Measurements from ENCODE around the gene UPF1.
"Not testable (repeated sequence)": the region's sequence is repeated elsewhere in the genome, so short reads cannot be mapped to it uniquely, and the experiment has no call there.

UPF1 gene

GRCh38 chr19:18899624-18900560, 68.1 kb downstream of the UPF1 start:
- no peak for DNase-seq (ENCODE audit: extremely low spot score)
- TF ChIP-seq FOXK2 (IDR thresholded peaks at IDR 0.05) (no peak), CTBP1 (IDR thresholded peaks at IDR 0.05; ENCODE audit: borderline replicate concordance) (no peak), ARNT (IDR thresholded peaks at IDR 0.05) (no peak)
- ChIA-PET CTCF (no interaction called here), POLR2A (no interaction called here)

- ChIA-PET CTCF (no interaction called here), POLR2A (no interaction called here)
- DNase-seq (ENCODE audit: extremely low spot score): no peak
- TF ChIP-seq TARDBP (IDR thresholded peaks at IDR 0.05) (no peak), NFRKB (IDR thresholded peaks at IDR 0.05) (no peak), FOXM1 (IDR thresholded peaks at IDR 0.05; ENCODE audit: borderline replicate concordance) (no peak), CTBP1 (IDR thresholded peaks at IDR 0.05; ENCODE audit: borderline replicate concordance) (no peak), PKNOX1 (IDR thresholded peaks at IDR 0.05) (no peak), FOXK2 (IDR thresholded peaks at IDR 0.05) (no peak), BHLHE40 (IDR thresholded peaks at IDR 0.05; ENCODE audit: borderline replicate concordance) (no peak), ARNT (IDR thresholded peaks at IDR 0.05) (no peak), LEF1 (IDR thresholded peaks at IDR 0.05; ENCODE audit: borderline replicate concordance) (no peak), HDGF (IDR thresholded peaks at IDR 0.05; ENCODE audit: borderline replicate concordance) (no peak), ELF4 (IDR thresholded peaks at IDR 0.05) (no peak)
Measured at GRCh38 chr19:18900700-18901481, 69.1 kb downstream of the UPF1 start.

- ChIA-PET CTCF (interaction anchor here (0.6 kb wide), 1 partner anchor 30 kb away, joined by 3 read pairs; no protein-coding TSS in a partner anchor), POLR2A (no interaction called here)
- no peak for DNase-seq (ENCODE audit: extremely low spot score)
- no peak for TF ChIP-seq NFRKB (IDR thresholded peaks at IDR 0.05)
- TF ChIP-seq SUZ12 (IDR thresholded peaks at IDR 0.05): no peak
- no peak for TF ChIP-seq FOXK2 (IDR thresholded peaks at IDR 0.05)
- no peak for TF ChIP-seq ARNT (IDR thresholded peaks at IDR 0.05)
- no peak for TF ChIP-seq ZNF384 (IDR thresholded peaks at IDR 0.05)
- no peak for TF ChIP-seq FOXM1 (IDR thresholded peaks at IDR 0.05; ENCODE audit: borderline replicate concordance)
- no peak for TF ChIP-seq L3MBTL2 (conservative IDR thresholded peaks at IDR 0.05)
- no peak for TF ChIP-seq SP1 (IDR thresholded peaks at IDR 0.05)
- TF ChIP-seq PKNOX1 (IDR thresholded peaks at IDR 0.05): no peak
- no peak for TF ChIP-seq CTBP1 (IDR thresholded peaks at IDR 0.05; ENCODE audit: borderline replicate concordance)
- TF ChIP-seq FOXA1 (IDR thresholded peaks at IDR 0.05): no peak
- no peak for TF ChIP-seq HDGF (IDR thresholded peaks at IDR 0.05; ENCODE audit: borderline replicate concordance)
- TF ChIP-seq TARDBP (IDR thresholded peaks at IDR 0.05): no peak
- no peak for TF ChIP-seq BHLHE40 (IDR thresholded peaks at IDR 0.05; ENCODE audit: borderline replicate concordance)
- no peak for TF ChIP-seq LEF1 (IDR thresholded peaks at IDR 0.05; ENCODE audit: borderline replicate concordance)
- TF ChIP-seq ELF4 (IDR thresholded peaks at IDR 0.05): no peak
Measured at GRCh38 chr19:18901491-18901890, 69.7 kb downstream of the UPF1 start.

- CTCF ChIA-PET: not testable (repeated sequence)
- POLR2A ChIA-PET: interaction anchor here (1.0 kb wide), 1 partner anchor 13 kb away, joined by 3 read pairs; no protein-coding TSS in a partner anchor
Measured at GRCh38 chr19:18902519-18902918, 70.8 kb downstream of the UPF1 start.

GRCh38 chr19:18903156-18904037, 71.6 kb downstream of the UPF1 start:
- ChIA-PET CTCF (no interaction called here), POLR2A (interaction anchor here (1.0 kb wide), 1 partner anchor 12 kb away, joined by 3 read pairs; no protein-coding TSS in a partner anchor)
- DNase-seq (ENCODE audit: extremely low spot score): no peak
- TF ChIP-seq ARNT (IDR thresholded peaks at IDR 0.05) (no peak), NFRKB (IDR thresholded peaks at IDR 0.05) (no peak), BHLHE40 (IDR thresholded peaks at IDR 0.05; ENCODE audit: borderline replicate concordance) (no peak), SUZ12 (IDR thresholded peaks at IDR 0.05) (no peak), FOXK2 (IDR thresholded peaks at IDR 0.05) (no peak), FOXM1 (IDR thresholded peaks at IDR 0.05; ENCODE audit: borderline replicate concordance) (no peak), L3MBTL2 (conservative IDR thresholded peaks at IDR 0.05) (no peak), LEF1 (IDR thresholded peaks at IDR 0.05; ENCODE audit: borderline replicate concordance) (no peak), PKNOX1 (IDR thresholded peaks at IDR 0.05) (no peak), FOXA1 (IDR thresholded peaks at IDR 0.05) (no peak), CTBP1 (IDR thresholded peaks at IDR 0.05; ENCODE audit: borderline replicate concordance) (no peak)

More at GRCh38 chr19:18902519-18902918, 70.8 kb downstream of the UPF1 start:
- not testable (repeated sequence) for DNase-seq (ENCODE audit: extremely low spot score)
